Measurements from ENCODE around the gene SETD1A.

Gene SETD1A

GRCh38 chr16:30953511-30954124, 3.9 kb upstream of the SETD1A start:
- peak; percentile 56 for DNase-seq (ENCODE audit: low spot score)

- DNase-seq (ENCODE audit: low spot score) = no peak
Measured at GRCh38 chr16:30954993-30955392, 2.6 kb upstream of the SETD1A start.

DNA sequence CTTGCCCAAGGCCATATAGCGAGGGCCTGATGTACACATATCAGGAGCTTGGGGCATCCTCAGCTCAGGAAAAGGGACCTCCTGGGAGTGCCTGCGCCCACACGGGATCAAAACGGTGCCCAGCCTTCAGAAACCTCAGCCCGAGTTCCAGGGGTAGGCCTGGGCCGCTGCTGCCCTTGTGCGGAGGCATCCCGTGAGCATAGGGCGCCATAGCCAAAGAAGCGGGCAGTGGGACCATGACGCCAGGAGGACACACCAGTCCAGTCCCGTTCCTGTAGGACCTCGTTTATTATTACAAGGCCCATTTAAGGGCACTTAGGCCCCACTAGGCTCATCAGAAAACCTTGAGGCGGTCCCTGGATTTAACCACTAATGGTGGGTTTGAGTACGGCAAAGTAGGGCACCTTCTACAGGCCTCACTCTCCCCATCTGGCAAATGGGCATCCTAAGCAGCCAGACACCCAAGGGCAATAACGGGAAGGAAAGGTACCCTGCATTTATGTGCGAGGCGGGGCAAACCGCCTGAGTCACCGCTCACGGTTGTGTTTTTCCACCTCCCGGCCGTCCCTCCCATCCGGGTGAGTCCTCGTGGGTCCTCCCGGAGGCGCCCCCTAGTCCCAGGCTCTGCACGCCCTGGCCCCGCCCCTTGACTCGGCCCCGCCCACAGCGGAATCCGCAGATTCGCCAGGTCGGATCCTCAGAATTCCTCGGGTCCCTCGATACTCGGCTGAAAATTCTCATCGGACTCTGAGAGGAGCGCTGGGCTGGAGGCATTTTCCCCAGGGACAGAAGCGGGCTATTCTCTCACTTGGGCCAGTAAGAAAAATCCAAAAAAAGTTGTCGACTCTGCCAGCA, 726 bp upstream of the SETD1A start:
- DNase-seq (ENCODE audit: low spot score) = peak; percentile 84

- no peak for DNase-seq (ENCODE audit: low spot score)
Measured at GRCh38 chr16:30958175-30959079, 873 bp downstream of the SETD1A start.

GRCh38 chr16:30961384-30961783, 3.8 kb downstream of the SETD1A start:
- no peak for DNase-seq (ENCODE audit: low spot score)

DNA sequence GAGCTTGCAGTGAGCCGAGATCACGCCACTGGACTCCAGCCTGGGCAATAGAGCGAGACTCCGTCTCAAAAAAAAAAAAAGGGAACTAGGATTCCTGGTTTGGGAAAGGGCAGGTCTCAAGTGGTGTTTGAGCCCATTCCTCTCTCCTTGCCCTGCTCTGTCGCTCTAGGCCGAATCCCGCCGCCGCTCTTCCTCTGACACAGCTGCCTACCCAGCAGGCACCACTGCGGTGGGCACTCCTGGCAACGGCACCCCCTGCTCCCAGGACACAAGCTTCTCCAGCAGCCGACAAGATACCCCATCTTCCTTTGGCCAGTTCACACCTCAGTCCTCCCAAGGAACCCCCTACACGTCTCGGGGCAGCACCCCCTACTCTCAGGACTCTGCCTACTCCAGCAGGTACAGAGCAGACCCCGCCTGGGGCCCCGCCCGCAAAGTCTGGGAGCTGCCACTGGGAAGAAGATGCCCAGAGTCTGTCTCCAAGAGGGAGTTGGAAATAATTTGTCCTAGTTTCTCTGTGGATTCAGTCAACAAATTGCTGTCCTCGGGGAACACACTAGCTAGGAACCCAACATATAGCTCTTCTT, 6.5 kb downstream of the SETD1A start:
- DNase-seq (ENCODE audit: low spot score) = no peak

DNA sequence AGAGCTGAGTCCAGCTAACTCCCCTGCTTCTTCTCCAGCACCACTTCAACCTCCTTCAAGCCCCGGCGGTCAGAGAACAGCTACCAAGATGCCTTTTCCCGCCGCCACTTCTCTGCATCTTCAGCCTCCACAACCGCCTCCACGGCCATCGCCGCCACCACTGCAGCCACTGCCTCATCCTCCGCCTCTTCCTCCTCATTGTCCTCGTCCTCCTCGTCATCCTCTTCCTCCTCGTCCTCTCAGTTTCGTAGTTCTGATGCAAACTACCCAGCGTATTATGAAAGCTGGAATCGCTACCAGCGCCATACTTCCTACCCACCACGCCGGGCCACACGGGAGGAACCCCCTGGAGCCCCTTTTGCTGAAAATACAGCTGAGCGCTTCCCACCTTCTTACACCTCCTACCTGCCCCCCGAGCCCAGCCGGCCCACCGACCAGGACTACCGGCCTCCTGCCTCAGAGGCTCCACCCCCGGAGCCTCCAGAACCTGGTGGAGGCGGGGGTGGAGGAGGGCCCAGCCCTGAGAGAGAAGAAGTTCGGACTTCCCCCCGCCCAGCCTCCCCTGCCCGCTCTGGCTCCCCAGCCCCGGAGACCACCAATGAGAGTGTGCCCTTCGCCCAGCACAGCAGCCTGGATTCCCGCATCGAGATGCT, 7.1 kb downstream of the SETD1A start:
- DNase-seq (ENCODE audit: low spot score) = no peak

- no peak for DNase-seq (ENCODE audit: low spot score)
Measured at GRCh38 chr16:30965436-30965835, 7.9 kb downstream of the SETD1A start.

DNA sequence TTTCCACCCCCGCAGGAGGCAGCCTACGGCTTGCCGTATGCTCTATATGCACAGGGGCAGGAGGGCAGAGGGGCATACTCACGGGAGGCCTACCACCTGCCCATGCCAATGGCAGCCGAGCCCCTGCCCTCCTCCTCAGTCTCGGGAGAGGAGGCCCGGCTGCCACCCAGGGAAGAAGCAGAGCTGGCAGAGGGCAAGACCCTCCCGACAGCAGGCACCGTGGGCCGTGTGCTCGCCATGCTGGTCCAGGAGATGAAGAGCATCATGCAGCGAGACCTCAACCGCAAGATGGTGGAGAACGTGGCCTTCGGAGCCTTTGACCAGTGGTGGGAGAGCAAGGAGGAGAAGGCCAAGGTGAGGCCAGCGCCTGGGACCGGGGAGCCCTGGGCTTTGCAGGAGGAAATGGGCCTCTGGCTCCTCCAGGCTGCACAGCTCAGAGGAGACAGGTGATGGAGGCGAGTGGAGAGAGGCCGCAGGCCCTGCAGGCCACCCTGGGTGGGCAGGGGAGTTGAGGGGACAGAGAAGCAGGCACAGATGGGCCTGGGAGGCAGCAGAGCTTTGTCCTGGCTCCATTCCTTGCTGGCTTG, 8.6 kb downstream of the SETD1A start:
- no peak for DNase-seq (ENCODE audit: low spot score)

- no peak for DNase-seq (ENCODE audit: low spot score)
Measured at GRCh38 chr16:30967795-30968194, 10.2 kb downstream of the SETD1A start.

- DNase-seq (ENCODE audit: low spot score) = no peak
Measured at GRCh38 chr16:30969246-30969842, 11.8 kb downstream of the SETD1A start.

- DNase-seq (ENCODE audit: low spot score) = no peak
Measured at GRCh38 chr16:30971298-30971697, 13.7 kb downstream of the SETD1A start.

- DNase-seq (ENCODE audit: low spot score) = no peak
Measured at GRCh38 chr16:30972872-30973271, 15.3 kb downstream of the SETD1A start.

DNA sequence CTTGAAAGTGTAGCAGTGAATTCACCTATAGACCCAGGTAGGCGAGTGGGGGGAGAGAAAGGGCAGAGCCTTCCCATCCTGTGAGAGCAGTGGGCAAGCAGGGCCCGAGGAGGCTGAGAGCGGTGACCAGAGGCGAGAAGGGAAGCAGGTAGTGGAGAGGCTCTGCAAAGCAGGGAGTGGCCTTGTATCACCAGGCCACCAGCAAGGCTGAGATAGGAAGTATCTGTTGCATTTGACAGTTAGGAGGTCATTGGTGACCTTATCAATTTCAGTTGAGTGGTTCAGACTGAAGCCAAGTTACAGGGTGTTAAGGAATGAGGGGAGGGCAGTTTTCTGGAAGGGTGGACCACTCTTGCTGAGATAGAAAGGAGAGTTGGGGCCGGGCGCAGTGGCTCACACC, 16.8 kb downstream of the SETD1A start:
- no peak for DNase-seq (ENCODE audit: low spot score)

GRCh38 chr16:30976486-30976885, 18.9 kb downstream of the SETD1A start:
- DNase-seq (ENCODE audit: low spot score) = no peak

DNA sequence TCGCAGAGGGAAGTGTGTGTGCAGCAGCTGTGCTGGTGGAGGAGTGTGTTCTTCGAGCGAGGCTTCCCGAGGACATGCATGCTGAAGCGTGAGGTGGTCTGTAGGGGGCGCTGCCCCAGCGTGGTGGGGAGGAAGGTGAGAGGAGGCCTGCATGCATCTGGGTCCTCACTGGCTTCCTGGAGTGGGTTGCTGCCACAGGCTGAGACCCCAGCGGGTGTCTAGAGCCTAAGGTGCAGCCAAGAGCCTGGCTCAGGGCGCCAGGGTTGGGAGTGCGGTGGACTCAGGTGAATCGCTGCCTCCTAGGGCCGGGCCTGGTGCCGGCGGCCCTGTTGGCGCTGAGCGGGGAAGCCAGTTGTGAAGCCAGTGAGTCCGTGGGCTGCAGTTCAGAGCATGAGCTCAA, 19.9 kb downstream of the SETD1A start:
- no peak for DNase-seq (ENCODE audit: low spot score)

DNA sequence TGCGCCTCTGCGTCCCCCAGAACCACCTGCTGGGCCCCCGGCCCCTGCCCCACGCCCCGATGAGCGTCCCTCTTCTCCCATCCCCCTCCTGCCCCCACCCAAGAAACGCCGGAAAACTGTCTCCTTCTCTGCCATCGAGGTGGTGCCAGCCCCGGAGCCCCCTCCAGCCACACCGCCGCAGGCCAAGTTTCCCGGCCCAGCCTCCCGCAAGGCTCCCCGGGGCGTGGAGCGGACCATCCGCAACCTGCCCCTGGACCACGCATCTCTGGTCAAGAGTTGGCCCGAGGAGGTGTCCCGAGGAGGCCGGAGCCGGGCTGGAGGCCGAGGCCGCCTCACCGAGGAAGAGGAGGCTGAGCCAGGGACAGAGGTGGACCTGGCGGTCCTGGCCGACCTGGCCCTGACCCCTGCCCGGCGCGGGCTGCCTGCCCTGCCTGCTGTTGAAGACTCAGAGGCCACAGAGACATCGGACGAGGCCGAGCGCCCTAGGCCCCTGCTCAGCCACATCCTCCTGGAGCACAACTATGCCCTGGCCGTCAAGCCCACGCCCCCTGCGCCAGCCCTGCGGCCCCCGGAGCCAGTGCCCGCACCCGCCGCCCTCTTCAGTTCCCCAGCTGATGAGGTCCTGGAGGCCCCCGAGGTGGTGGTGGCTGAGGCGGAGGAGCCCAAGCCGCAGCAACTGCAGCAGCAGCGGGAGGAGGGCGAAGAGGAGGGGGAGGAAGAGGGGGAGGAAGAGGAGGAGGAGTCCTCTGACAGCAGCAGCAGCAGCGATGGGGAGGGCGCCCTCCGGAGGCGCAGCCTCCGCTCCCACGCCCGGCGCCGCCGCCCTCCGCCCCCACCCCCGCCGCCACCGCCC, 21.8 kb downstream of the SETD1A start:
- DNase-seq (ENCODE audit: low spot score) = no peak

- no peak for DNase-seq (ENCODE audit: low spot score)
Measured at GRCh38 chr16:30980023-30980371, 22.4 kb downstream of the SETD1A start.

- DNase-seq (ENCODE audit: low spot score) = no peak
Measured at GRCh38 chr16:30980434-30980833, 22.9 kb downstream of the SETD1A start.

DNA sequence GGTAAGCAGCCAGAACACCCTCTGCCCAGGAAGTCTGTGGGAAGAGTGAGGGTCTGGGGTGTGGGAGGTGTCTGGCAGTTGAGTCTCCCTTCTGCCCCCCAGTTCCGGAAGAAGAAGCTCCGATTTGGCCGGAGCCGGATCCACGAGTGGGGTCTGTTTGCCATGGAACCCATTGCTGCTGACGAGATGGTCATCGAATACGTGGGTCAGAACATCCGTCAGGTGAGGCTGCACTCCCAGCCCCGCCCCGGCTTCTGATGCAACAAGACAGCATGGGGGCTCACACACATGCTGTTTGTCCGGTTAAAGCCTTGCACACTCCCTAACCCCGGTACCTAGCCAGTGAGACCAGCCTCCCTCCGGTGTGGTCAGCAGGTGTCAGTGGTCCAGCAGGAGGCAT, 23.4 kb downstream of the SETD1A start:
- DNase-seq (ENCODE audit: low spot score) = no peak
